Measurements from ENCODE around the gene CCDC3. TPM values are rescaled to one million over a fixed set of nuclear protein-coding genes. Genes with fewer than 3 reads are reported as not detected.

Gene CCDC3
- total RNA-seq, 2 experiments from 2014 or later: not detected

DNA sequence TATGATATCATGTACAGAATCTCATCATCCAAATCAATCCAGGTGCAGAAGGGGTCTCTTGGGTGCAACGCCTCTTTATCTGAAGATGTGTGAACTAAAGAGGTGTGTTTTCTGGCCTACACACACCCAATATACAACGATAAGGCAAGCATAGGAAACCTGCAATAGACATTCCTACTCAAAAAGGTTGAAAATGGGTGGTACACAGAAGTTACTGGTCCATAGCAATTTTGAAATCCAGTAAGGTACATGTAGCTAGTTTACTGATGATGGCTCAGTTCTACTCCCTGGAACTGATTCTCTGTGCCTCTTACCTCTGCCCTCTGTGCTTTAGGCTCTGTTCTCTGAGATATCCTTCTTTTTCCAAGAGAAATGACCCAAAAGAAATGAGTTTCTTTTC, 22.2 kb upstream of the CCDC3 start:
- H3K36me3 Mint-ChIP-seq: no peaks in the 10 kb centered on the region
- H3K4me3 Mint-ChIP-seq: no peak overlapping the region
- no peak for DNase-seq
- peaks cover 11% of the 10 kb centered on the region for H3K27me3 Mint-ChIP-seq
- H3K9me3 Mint-ChIP-seq: peaks cover 5% of the 10 kb centered on the region
- H3K4me1 Mint-ChIP-seq: no peaks in the 10 kb centered on the region
- H3K27ac Mint-ChIP-seq: no peak overlapping the region
- POLR2A ChIA-PET: no interaction called here
- no peak for ATAC-seq (ENCODE audit: low read depth)

GRCh38 chr10:13019280-13019679, 17.8 kb upstream of the CCDC3 start:
- Mint-ChIP-seq H3K27ac (no peak overlapping the region), H3K27me3 (peaks cover 9% of the 10 kb centered on the region), H3K4me3 (no peak overlapping the region), H3K9me3 (peaks cover 5% of the 10 kb centered on the region), H3K36me3 (no peaks in the 10 kb centered on the region), H3K4me1 (no peaks in the 10 kb centered on the region)
- no peak for DNase-seq
- ATAC-seq (ENCODE audit: low read depth): no peak
- POLR2A ChIA-PET: no interaction called here

GRCh38 chr10:13018171-13018570, 16.7 kb upstream of the CCDC3 start:
- H3K4me1 Mint-ChIP-seq: no peaks in the 10 kb centered on the region
- H3K4me3 Mint-ChIP-seq: no peak overlapping the region
- ATAC-seq (ENCODE audit: low read depth) (no peak), DNase-seq (no peak)
- no peaks in the 10 kb centered on the region for H3K36me3 Mint-ChIP-seq
- peaks cover 5% of the 10 kb centered on the region for H3K9me3 Mint-ChIP-seq
- H3K27ac Mint-ChIP-seq: no peak overlapping the region
- H3K27me3 Mint-ChIP-seq: peaks cover 9% of the 10 kb centered on the region
- POLR2A ChIA-PET: no interaction called here

- POLR2A ChIA-PET: no interaction called here
- ATAC-seq (ENCODE audit: low read depth): no peak
These were observed 15.4 kb upstream of the CCDC3 start for GRCh38 chr10:13016886-13017285.

DNA sequence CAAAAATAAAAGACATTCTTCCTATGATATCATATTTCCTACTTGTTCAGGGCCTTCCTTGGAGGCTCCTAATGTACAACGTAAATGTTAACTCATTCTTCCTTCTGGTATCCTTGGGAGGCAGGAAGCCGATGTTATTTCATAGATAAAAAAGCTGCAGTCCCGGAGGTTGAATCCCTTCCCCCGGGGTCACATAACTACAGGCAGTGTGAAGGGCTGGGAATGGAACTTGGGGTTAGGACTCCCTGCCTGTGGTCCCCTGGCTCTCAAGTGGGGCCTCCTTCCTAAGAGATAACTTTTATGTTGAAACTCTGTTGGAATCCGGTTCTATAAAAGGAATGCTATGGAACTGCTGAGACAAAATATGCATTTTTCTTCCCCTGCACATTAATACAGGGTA, 14.9 kb upstream of the CCDC3 start:
- ATAC-seq (ENCODE audit: low read depth) (no peak), DNase-seq (no peak)
- POLR2A ChIA-PET: no interaction called here
- peaks cover 3% of the 10 kb centered on the region for H3K9me3 Mint-ChIP-seq
- H3K36me3 Mint-ChIP-seq: no peaks in the 10 kb centered on the region
- H3K4me1 Mint-ChIP-seq: no peaks in the 10 kb centered on the region
- no peak overlapping the region for H3K27ac Mint-ChIP-seq
- no peak overlapping the region for H3K4me3 Mint-ChIP-seq
- H3K27me3 Mint-ChIP-seq: peaks cover 11% of the 10 kb centered on the region

More at GRCh38 chr10:13016886-13017285, 15.4 kb upstream of the CCDC3 start:
- Mint-ChIP-seq H3K4me1 (no peaks in the 10 kb centered on the region), H3K36me3 (no peaks in the 10 kb centered on the region), H3K9me3 (peaks cover 3% of the 10 kb centered on the region), H3K27me3 (peaks cover 13% of the 10 kb centered on the region), H3K27ac (no peak overlapping the region), H3K4me3 (no peak overlapping the region)
- DNase-seq: no peak

DNA sequence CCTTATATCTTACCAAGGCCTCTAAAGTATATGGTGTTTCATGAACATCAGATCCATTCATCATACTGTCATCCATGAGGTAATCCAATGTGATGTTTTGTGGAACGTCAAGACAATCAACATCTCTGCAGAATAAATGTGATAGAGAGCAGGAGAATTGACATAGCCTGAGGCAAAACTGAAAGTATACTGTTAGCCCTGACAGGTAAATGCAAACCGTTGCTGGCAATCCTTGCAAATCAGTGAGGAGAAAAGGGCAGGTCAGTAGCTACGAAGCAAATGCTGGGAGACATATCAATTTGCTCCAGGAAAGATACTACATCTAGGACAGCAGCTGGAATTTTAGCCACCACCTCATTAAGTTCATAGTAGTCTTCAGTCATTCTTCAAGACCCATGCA, 4.5 kb upstream of the CCDC3 start:
- Mint-ChIP-seq H3K27ac (no peak overlapping the region), H3K4me1 (peaks cover 3% of the 10 kb centered on the region), H3K4me3 (no peak overlapping the region), H3K27me3 (peaks cover 35% of the 10 kb centered on the region), H3K36me3 (no peaks in the 10 kb centered on the region), H3K9me3 (no peaks in the 10 kb centered on the region)
- POLR2A ChIA-PET: no interaction called here
- ATAC-seq (ENCODE audit: low read depth) (no peak), DNase-seq (no peak)

DNA sequence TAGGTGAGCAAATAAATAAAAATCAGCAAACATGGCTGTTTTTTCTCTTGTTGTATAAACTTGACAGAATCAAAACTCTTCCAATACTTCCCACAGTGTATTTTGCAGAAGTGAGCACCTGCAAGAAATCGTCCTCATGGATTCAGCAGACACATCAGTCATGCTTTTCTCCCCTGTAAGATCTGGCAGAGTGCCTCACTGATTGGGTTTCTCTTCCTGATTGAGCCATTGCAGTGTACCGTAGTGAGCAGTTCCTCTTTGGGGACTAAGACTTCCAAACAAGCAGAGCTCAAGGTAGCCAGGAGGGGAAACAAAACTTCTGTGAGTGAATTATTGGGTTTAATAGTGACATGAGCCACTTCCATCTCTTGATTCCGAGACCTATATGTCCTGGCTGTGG, 2.2 kb upstream of the CCDC3 start:
- POLR2A ChIA-PET: no interaction called here

DNA sequence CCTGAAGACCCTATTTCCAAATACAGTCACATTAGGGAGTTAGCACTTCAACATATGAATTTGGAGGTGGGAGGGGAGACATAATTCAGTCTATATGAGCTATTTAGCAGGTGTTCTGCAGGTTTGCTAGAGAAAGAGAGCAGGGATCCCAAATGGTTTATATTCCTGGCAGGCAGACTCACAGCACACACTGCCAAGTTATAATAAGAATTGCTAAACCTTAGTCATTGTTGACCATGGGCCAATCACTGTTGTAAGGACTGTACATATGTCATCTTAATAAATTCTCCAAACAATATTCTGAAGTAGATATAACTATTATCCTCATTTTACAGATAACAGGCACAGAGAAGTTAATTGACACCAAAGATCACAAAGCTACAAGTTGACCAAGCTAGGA, 1.5 kb upstream of the CCDC3 start:
- Mint-ChIP-seq H3K9me3 (no peaks in the 10 kb centered on the region), H3K27ac (no peak overlapping the region), H3K27me3 (peaks cover 50% of the 10 kb centered on the region), H3K4me3 (no peak overlapping the region), H3K4me1 (peaks cover 3% of the 10 kb centered on the region), H3K36me3 (no peaks in the 10 kb centered on the region)
- DNase-seq (no peak), ATAC-seq (ENCODE audit: low read depth) (no peak)
- POLR2A ChIA-PET: no interaction called here

More for the DNA sequence above, 2.2 kb upstream of the CCDC3 start:
- Mint-ChIP-seq H3K9me3 (no peaks in the 10 kb centered on the region), H3K4me1 (peaks cover 3% of the 10 kb centered on the region), H3K4me3 (no peak overlapping the region), H3K36me3 (no peaks in the 10 kb centered on the region), H3K27me3 (peaks cover 53% of the 10 kb centered on the region), H3K27ac (no peak overlapping the region)
- DNase-seq: no peak
- ATAC-seq (ENCODE audit: low read depth): no peak

DNA sequence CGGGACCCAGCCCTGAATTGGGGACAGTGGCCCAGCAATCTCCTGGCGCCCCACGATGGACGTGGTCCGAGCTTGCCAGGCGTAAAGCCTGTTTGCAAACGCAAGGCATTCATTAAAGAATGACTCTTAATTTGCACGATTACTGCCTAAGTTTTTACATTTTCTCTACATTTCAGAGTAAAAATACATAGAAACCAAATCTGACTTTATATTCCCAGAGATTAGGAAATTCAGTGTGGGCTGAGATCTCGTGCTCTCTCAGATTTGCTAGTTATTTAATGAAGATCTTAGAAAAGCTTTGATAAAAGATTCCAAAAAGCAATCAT, 337 bp upstream of the CCDC3 start:
- no peaks in the 10 kb centered on the region for H3K9me3 Mint-ChIP-seq
- DNase-seq (no peak), ATAC-seq (ENCODE audit: low read depth) (no peak)
- POLR2A ChIA-PET: no interaction called here
- H3K27me3 Mint-ChIP-seq: peaks cover 49% of the 10 kb centered on the region
- peaks cover 3% of the 10 kb centered on the region for H3K4me1 Mint-ChIP-seq
- H3K4me3 Mint-ChIP-seq: no peak overlapping the region
- no peak overlapping the region for H3K27ac Mint-ChIP-seq
- H3K36me3 Mint-ChIP-seq: no peaks in the 10 kb centered on the region

DNA sequence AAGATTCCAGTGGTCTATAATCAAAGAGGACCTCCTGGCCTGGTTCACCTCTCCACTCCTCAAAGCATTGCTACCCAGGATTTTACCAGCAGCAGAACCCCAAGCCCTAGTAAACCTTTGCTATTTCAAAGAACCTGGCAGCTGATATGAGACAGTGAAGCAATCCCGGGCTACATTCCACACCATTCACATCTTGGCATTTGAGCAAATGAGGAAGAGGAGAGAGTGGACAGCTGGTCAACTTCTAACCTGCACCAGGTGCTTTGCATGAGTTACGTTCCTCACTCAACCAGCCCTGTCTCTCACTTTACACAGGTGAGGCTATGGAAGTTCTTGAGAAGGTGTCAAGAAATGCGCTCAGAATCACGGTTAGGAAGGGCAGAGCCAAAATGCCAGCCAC, 1.1 kb downstream of the CCDC3 start:
- Mint-ChIP-seq H3K36me3 (no peaks in the 10 kb centered on the region), H3K4me1 (peaks cover 3% of the 10 kb centered on the region), H3K27me3 (peaks cover 53% of the 10 kb centered on the region), H3K9me3 (no peaks in the 10 kb centered on the region), H3K27ac (no peak overlapping the region), H3K4me3 (no peak overlapping the region)
- POLR2A ChIA-PET: no interaction called here
- DNase-seq (no peak), ATAC-seq (ENCODE audit: low read depth) (no peak)

DNA sequence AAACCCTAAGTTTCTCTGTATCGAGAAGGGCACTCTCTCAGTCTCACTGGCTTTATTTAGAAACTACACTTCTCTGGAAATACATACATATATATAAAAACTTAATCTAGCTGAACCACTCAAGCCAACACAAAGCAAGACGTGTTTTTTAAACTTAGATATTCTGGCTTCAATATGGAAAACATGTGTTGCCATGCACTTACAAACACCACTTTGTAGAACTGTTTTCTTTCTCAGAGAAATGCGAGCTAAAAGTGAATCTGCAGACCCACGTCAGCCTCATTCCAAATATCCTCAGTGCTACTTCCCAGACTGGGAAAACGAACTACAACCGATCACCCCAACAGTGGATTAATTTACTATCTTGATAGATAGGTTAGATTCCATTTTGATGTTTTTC, 1.7 kb downstream of the CCDC3 start:
- ATAC-seq (ENCODE audit: low read depth): no peak
- Mint-ChIP-seq H3K36me3 (no peaks in the 10 kb centered on the region), H3K4me1 (peaks cover 3% of the 10 kb centered on the region), H3K27me3 (peaks cover 50% of the 10 kb centered on the region), H3K27ac (no peak overlapping the region), H3K4me3 (no peak overlapping the region), H3K9me3 (no peaks in the 10 kb centered on the region)
- no peak for DNase-seq
- POLR2A ChIA-PET: no interaction called here

GRCh38 chr10:12995425-12995861, 6.1 kb downstream of the CCDC3 start:
- ATAC-seq (ENCODE audit: low read depth) (no peak), DNase-seq (no peak)
- POLR2A ChIA-PET: no interaction called here
- Mint-ChIP-seq H3K36me3 (no peaks in the 10 kb centered on the region), H3K9me3 (no peaks in the 10 kb centered on the region), H3K4me1 (no peaks in the 10 kb centered on the region), H3K4me3 (no peak overlapping the region), H3K27me3 (peaks cover 20% of the 10 kb centered on the region), H3K27ac (no peak overlapping the region)

DNA sequence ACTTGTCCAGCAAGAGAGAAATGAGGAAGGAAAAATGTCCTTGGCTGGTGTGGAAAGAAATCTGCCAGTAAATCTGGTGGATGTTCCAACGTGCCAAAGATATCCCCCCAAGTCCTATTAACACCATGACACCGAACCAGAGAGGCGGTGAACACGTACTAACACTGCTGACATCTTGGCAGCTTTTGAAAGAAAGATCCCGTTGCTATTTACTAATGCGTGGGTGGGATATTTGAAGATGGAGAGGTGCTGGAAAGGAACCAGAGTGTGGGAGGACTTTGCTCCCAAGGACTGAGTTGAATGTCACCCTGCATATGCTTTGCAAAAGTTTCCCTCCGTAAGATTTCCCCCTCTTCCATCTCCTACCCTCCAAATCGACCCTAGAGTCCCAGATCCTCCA, 7.9 kb downstream of the CCDC3 start:
- POLR2A ChIA-PET: no interaction called here
- Mint-ChIP-seq H3K9me3 (no peaks in the 10 kb centered on the region), H3K36me3 (no peaks in the 10 kb centered on the region), H3K27me3 (peaks cover 6% of the 10 kb centered on the region), H3K4me1 (no peaks in the 10 kb centered on the region), H3K4me3 (no peak overlapping the region), H3K27ac (no peak overlapping the region)
- ATAC-seq (ENCODE audit: low read depth) (no peak), DNase-seq (no peak)

GRCh38 chr10:12985347-12985746, 16.2 kb downstream of the CCDC3 start:
- no peaks in the 10 kb centered on the region for H3K9me3 Mint-ChIP-seq
- no peak overlapping the region for H3K27ac Mint-ChIP-seq
- H3K4me1 Mint-ChIP-seq: no peaks in the 10 kb centered on the region
- H3K27me3 Mint-ChIP-seq: peaks cover 2% of the 10 kb centered on the region
- ATAC-seq (ENCODE audit: low read depth): no peak
- no peak overlapping the region for H3K4me3 Mint-ChIP-seq
- POLR2A ChIA-PET: no interaction called here
- H3K36me3 Mint-ChIP-seq: no peaks in the 10 kb centered on the region
- DNase-seq: no peak

DNA sequence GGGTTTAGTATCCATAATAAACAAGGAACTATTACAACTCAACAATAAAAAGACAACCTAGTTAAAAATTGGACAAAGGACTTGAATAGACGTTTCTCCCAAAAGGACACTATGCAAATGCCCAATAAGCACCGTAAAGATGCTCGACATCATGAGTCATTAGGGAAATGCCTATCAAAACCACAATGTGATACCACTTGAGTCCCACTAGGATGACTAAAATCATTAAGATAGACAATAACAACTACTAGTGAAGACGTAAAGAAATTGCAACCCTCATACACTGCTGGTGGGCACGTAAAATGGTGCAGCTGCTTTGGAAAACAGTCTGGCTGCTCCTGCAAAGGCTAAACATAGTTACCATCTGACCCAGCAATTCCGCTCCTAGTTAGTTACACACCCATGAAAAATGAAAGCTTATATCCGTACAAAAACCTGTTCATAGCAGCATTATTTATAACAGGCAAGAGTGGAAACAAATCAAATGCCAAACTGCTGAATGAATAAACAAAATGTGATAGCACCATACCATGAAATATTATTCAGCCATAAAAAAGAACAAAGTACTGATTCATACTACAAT, 17.3 kb downstream of the CCDC3 start:
- DNase-seq: no peak
- Mint-ChIP-seq H3K36me3 (no peaks in the 10 kb centered on the region), H3K27me3 (peaks cover 6% of the 10 kb centered on the region), H3K4me3 (no peak overlapping the region), H3K4me1 (no peaks in the 10 kb centered on the region), H3K27ac (no peak overlapping the region), H3K9me3 (no peaks in the 10 kb centered on the region)
- POLR2A ChIA-PET: no interaction called here
- ATAC-seq (ENCODE audit: low read depth): no peak

All from activated naive CD8-positive, alpha-beta T cell treated with anti-CD3 and anti-CD28 coated beads, Interleukin-2, amount 10 ng/mL, durations not matched to agents 7 days and 5 days (primary cell).